A673 (cell line): ENCODE data around the gene NUDT3. TPM values are rescaled to one million over a fixed set of nuclear protein-coding genes. Genes with fewer than 3 reads are reported as not detected.

ENCODE experiments used
- BruUV-seq: library from RNA; stranded (reverse); fragments of 400-500 nt; replicated peaks from 2 replicates; lab custom pipeline; 2021; lab: Mats Ljungman, UMichigan
- CTCF ChIA-PET: fragments of 300-600 bp; sonication (Branson Sonifier 250); formaldehyde crosslinking; loops from one replicate; lab custom pipeline; 2022; ENCODE audit warnings: antibody characterized with exemption; lab: Charles Lee
- POLR2A ChIA-PET: fragments of 300-600 bp; sonication (Branson Sonifier 250); formaldehyde crosslinking; loops from one replicate; lab custom pipeline; 2022; ENCODE audit warnings: antibody characterized with exemption; ENCODE audit not compliant: low non-redundant PET; lab: Charles Lee
- DNase-seq: peaks from one replicate; pipeline ENCODE4 v3.0.0-alpha.2; 2015; ENCODE audit warnings: low spot score
- H3K27ac ChIP-seq: fragments of 200-600 bp; sonication (generic); 2 replicates; pipeline ENCODE4 v1.5.1; 2016; ENCODE audit warnings: mixed run types, low read depth, mild to moderate bottlenecking, mixed read lengths, antibody characterized with exemption, low read length; ENCODE audit not compliant: poor library complexity, severe bottlenecking
- H3K27me3 ChIP-seq: fragments of 200-600 bp; sonication (generic); replicated peaks from 2 replicates; pipeline ENCODE4 v1.6.1; 2017; ENCODE audit warnings: mixed run types, low read depth, mild to moderate bottlenecking, mixed read lengths, antibody characterized with exemption, low read length; ENCODE audit not compliant: insufficient read depth, poor library complexity
- H3K36me3 ChIP-seq: fragments of 200-600 bp; sonication (generic); 2 replicates; pipeline ENCODE4 v1.6.1; 2016; ENCODE audit warnings: mixed run types, mild to moderate bottlenecking, mixed read lengths, antibody characterized with exemption, low read length; ENCODE audit not compliant: insufficient read depth, poor library complexity, severe bottlenecking
- H3K4me1 ChIP-seq: fragments of 200-600 bp; sonication (generic); 2 replicates; pipeline ENCODE4 v1.6.1; 2017; ENCODE audit warnings: mixed run types, mild to moderate bottlenecking, mixed read lengths, antibody characterized with exemption, low read length; ENCODE audit not compliant: insufficient read depth, poor library complexity, severe bottlenecking
- H3K4me3 ChIP-seq: fragments of 200-600 bp; sonication (generic); 2 replicates; pipeline ENCODE4 v1.5.1; 2016; ENCODE audit warnings: low read depth, mixed run types, mild to moderate bottlenecking, mixed read lengths, low read length; ENCODE audit not compliant: poor library complexity, severe bottlenecking
- H3K9me3 ChIP-seq: fragments of 200-600 bp; sonication (generic); 2 replicates; pipeline ENCODE4 v1.6.1; 2016; ENCODE audit warnings: mixed run types, low read depth, mild to moderate bottlenecking, mixed read lengths, antibody characterized with exemption, low read length; ENCODE audit not compliant: poor library complexity, severe bottlenecking
- EZH2 ChIP-seq: fragments of 200-600 bp; sonication (generic); IDR thresholded peaks from 2 replicates; pipeline ENCODE4 v1.6.1; 2017; ENCODE audit warnings: borderline replicate concordance, low read depth, mild to moderate bottlenecking, mixed read lengths, antibody characterized with exemption, low read length; ENCODE audit not compliant: poor library complexity, severe bottlenecking
- intact Hi-C: fragments of 100-400 bp; cut with micrococcal nuclease; formaldehyde crosslinking; loops from one replicate; pipeline ENCODE4 v1.10.0; 2022; ENCODE audit not compliant: unreplicated experiment
- total RNA-seq: library from RNA; stranded (reverse); gene quantifications from 2 replicates; pipeline ENCODE4 v1.2.3, GENCODE V29; 2021
- TF ChIP-seq, protein P1 (sequence below): fragments of 300-800, 200-600 bp; sonication (generic); conservative IDR thresholded peaks from 2 replicates; pipeline ENCODE4 v1.5.1; 2017; ENCODE audit warnings: low read depth, mild to moderate bottlenecking, antibody characterized with exemption, low read length, moderate library complexity, mixed read lengths

Gene NUDT3
- total RNA-seq, 1 experiment from 2014 or later = 34.1 TPM

DNA sequence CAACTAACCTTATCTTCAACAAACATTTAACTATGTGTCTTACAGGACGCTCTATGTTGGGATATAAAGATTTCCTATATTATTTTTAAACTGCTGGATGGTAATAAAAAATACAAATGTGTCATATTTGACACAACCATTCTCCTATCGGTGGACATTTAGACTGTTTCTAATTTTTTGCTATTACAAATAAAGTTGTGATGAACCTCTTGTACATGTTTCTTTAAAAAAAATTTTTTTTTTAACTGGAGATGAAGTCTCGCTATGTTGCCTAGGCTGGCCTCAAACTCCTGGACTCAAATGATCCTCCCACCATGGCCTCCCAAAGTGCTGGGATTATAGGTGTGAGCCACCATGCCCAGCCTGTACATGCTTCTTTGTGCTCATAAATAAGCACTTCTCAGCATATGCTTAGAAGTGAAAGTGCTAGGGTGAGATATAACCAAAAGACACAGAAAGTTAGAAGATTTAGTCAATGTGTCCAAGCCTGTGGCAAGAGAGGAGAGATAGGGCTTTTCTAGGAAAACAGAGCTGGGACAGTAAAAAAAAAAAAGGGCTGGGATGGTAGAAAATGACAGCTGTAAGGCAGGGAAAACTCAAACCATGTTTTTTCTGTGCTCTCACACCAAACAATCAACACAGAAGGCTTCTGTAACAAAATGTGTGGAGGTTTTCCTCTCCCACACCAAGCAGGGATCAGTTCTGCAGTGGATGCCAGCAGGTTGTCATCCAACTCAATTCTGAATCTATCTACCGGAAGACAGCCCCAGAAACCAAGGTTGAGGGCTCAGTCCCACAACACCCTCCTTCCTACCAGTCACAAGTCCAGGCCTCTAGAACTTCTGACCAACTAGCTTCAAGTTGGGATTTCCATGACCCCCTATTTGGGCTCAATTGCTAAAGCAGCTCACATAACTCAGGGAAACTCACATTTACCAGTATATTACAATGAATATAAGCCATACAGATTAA is 73.7 kb downstream of the NUDT3 start:
- no TSS peak for BruUV-seq
- no peak for TF ChIP-seq EZH2
- TF ChIP-seq, protein P1, sequence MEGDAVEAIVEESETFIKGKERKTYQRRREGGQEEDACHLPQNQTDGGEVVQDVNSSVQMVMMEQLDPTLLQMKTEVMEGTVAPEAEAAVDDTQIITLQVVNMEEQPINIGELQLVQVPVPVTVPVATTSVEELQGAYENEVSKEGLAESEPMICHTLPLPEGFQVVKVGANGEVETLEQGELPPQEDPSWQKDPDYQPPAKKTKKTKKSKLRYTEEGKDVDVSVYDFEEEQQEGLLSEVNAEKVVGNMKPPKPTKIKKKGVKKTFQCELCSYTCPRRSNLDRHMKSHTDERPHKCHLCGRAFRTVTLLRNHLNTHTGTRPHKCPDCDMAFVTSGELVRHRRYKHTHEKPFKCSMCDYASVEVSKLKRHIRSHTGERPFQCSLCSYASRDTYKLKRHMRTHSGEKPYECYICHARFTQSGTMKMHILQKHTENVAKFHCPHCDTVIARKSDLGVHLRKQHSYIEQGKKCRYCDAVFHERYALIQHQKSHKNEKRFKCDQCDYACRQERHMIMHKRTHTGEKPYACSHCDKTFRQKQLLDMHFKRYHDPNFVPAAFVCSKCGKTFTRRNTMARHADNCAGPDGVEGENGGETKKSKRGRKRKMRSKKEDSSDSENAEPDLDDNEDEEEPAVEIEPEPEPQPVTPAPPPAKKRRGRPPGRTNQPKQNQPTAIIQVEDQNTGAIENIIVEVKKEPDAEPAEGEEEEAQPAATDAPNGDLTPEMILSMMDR = no peak
- H3K27me3 ChIP-seq = no peaks in the 10 kb centered on the region
- intact Hi-C loops = no loop called here
- no peak overlapping the region for H3K4me3 ChIP-seq
- H3K27ac ChIP-seq = no peak overlapping the region
- H3K9me3 ChIP-seq = no peaks in the 10 kb centered on the region
- no peaks in the 10 kb centered on the region for H3K36me3 ChIP-seq
- ChIA-PET POLR2A (no interaction called here), CTCF (no interaction called here)
- H3K4me1 ChIP-seq = no peaks in the 10 kb centered on the region
- no peak for DNase-seq

DNA sequence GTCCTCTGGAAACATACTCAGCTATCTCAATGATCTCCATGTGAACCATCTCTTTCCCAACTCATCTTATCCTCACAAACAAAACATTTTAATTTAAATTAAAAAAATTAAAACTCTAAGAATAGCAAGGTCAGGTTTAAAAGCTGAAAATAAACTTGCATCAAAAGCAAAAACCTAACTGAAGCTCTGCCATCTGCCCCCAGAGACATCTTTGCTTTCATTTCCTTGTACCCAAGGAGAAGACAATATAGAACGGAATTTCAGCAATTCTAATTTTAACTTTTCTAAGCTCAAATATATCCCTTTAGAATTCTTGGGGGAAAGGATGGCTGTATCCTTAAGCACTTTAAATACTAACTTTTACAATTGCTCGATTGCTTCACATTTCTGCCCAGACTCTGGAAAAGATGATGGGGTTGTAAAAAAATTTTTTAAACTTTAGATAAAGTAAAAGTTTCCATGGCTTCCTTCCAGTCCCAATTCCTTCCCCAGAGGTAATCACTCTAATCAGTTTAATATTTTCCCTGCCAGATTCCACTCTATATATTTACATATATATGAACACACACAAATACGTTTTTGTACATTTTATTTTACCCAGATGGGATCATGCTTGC is 74.5 kb downstream of the NUDT3 start:
- H3K27me3 ChIP-seq = no peaks in the 10 kb centered on the region
- H3K9me3 ChIP-seq = no peaks in the 10 kb centered on the region
- intact Hi-C loops = no loop called here
- H3K4me1 ChIP-seq = no peaks in the 10 kb centered on the region
- H3K27ac ChIP-seq = no peak overlapping the region
- TF ChIP-seq EZH2 = no peak
- TF ChIP-seq, protein P1 = no peak
- POLR2A ChIA-PET = no interaction called here
- no peak for DNase-seq
- no TSS peak for BruUV-seq
- CTCF ChIA-PET = no interaction called here
- no peak overlapping the region for H3K4me3 ChIP-seq
- H3K36me3 ChIP-seq = no peaks in the 10 kb centered on the region

DNA sequence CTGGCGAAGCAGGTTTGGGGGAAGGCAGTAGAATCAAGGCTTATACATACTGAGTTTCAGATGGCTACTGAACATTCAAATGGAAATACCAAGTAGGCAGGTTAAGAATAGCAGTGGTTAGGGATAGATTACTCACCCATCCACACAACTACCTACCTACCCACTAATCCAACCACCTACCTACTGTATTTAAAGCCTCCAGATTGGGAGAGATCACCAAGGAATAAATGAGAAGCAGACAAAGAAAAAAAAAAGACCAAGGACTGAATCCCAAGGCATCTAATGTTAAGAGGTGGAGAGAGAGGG is 75.3 kb downstream of the NUDT3 start:
- ChIA-PET CTCF (no interaction called here), POLR2A (no interaction called here)
- DNase-seq = no peak
- Histone ChIP-seq H3K36me3 (no peaks in the 10 kb centered on the region), H3K4me3 (no peak overlapping the region), H3K27me3 (no peaks in the 10 kb centered on the region), H3K4me1 (no peaks in the 10 kb centered on the region), H3K9me3 (no peaks in the 10 kb centered on the region), H3K27ac (no peak overlapping the region)
- no TSS peak for BruUV-seq
- intact Hi-C loops = no loop called here
- TF ChIP-seq EZH2 = no peak
- TF ChIP-seq, protein P1 = no peak
